ENCODE data around the gene ARHGEF17.

DNA sequence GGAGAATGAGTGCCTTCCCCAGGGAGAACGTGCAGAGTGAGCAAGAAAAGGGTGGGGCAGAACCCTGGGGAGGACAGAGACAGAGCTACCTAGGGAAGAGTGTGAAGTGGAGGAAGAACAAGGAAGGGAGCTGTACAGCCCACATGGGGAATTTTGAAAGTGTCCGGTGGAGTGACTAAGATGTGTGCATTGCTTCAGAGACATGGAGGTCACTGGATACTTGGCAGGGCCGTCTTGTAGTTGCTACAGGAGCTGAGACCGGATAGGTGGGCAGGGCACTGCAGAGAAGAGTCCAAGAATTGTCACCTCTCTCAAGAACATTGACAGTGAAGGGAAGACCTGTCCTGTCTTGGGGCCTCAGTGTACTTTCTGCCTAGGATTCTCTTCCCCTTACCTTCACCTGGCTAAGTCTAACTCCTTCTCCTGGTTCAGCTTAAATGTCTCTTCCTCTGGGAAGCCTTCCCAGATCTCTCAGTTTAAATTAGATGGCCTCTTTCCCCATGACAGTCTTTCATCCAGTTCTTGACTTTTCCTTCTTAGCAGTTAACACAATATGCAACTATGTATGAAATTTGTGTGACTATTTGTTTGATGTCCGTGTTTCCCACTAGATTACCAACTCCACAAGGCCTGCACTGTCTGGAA, 45.1 kb upstream of the ARHGEF17 start:
- TF ChIP-seq, protein P1, sequence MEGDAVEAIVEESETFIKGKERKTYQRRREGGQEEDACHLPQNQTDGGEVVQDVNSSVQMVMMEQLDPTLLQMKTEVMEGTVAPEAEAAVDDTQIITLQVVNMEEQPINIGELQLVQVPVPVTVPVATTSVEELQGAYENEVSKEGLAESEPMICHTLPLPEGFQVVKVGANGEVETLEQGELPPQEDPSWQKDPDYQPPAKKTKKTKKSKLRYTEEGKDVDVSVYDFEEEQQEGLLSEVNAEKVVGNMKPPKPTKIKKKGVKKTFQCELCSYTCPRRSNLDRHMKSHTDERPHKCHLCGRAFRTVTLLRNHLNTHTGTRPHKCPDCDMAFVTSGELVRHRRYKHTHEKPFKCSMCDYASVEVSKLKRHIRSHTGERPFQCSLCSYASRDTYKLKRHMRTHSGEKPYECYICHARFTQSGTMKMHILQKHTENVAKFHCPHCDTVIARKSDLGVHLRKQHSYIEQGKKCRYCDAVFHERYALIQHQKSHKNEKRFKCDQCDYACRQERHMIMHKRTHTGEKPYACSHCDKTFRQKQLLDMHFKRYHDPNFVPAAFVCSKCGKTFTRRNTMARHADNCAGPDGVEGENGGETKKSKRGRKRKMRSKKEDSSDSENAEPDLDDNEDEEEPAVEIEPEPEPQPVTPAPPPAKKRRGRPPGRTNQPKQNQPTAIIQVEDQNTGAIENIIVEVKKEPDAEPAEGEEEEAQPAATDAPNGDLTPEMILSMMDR (IDR thresholded peaks at IDR 0.05): no peak
- no peak for TF ChIP-seq POLR2A (IDR thresholded peaks at IDR 0.05; ENCODE audit: low read depth)
- no peak for TF ChIP-seq EP300 (IDR thresholded peaks at IDR 0.05)
- no peak for TF ChIP-seq POLR2AphosphoS5 (IDR thresholded peaks at IDR 0.05)

Measured in esophagus muscularis mucosa (tissue), 4 donors.